Transverse colon (tissue), 3 donors: Measurements from ENCODE around the gene ATE1.

Experiments
- CTCF ChIP-seq, 5 experiments: fragments of 200-600 bp in 3 of 5; fragments of 450-650 bp in 2 of 5; sonication (generic) in 3 of 5; IDR thresholded peaks; 1 replicate in 2 of 5; 2 replicates in 3 of 5; pipeline ENCODE4 v1.5.1; 2016 to 2017; ENCODE audit warnings: antibody characterized with exemption in 5 of 5, inconsistent platforms in 3 of 5, mild to moderate bottlenecking in 2 of 5, moderate library complexity in 1 of 5
- POLR2A ChIP-seq: fragments of 450-650 bp; IDR thresholded peaks from one replicate; pipeline ENCODE4 v1.6.1; 2016; ENCODE audit warnings: antibody characterized with exemption, mild to moderate bottlenecking, moderate library complexity

GRCh38 chr10:121722665-121723064 lies 205.2 kb downstream of the ATE1 start:
- TF ChIP-seq CTCF (IDR thresholded peaks at IDR 0.05) = no peak
- no peak for TF ChIP-seq POLR2A
